Measurements from ENCODE around the gene TMEM129.

The TMEM129 gene

GRCh38 chr4:1743551-1743950 lies 22.4 kb upstream of the TMEM129 start:
- no peak overlapping the region for H3K4me3 Mint-ChIP-seq
- H3K4me1 Mint-ChIP-seq (ENCODE audit: low read depth): peaks cover 4% of the 10 kb centered on the region
- H3K27me3 Mint-ChIP-seq (ENCODE audit: low read depth): no peaks in the 10 kb centered on the region
- H3K9me3 Mint-ChIP-seq: peaks cover 4% of the 10 kb centered on the region
- H3K27ac Mint-ChIP-seq: no peak overlapping the region
- H3K36me3 Mint-ChIP-seq (ENCODE audit: low read depth): peaks cover 30% of the 10 kb centered on the region

- no peak overlapping the region for H3K27ac Mint-ChIP-seq
- no peak overlapping the region for H3K4me3 Mint-ChIP-seq
- peaks cover 5% of the 10 kb centered on the region for H3K4me1 Mint-ChIP-seq (ENCODE audit: low read depth)
- H3K9me3 Mint-ChIP-seq: peaks cover 7% of the 10 kb centered on the region
- no peaks in the 10 kb centered on the region for H3K27me3 Mint-ChIP-seq (ENCODE audit: low read depth)
- peaks cover 50% of the 10 kb centered on the region for H3K36me3 Mint-ChIP-seq (ENCODE audit: low read depth)
These were observed 20.1 kb upstream of the TMEM129 start for GRCh38 chr4:1741208-1741607.

GRCh38 chr4:1740021-1740545 lies 19.0 kb upstream of the TMEM129 start:
- H3K4me1 Mint-ChIP-seq (ENCODE audit: low read depth): peaks cover 5% of the 10 kb centered on the region
- H3K4me3 Mint-ChIP-seq: no peak overlapping the region
- no peaks in the 10 kb centered on the region for H3K27me3 Mint-ChIP-seq (ENCODE audit: low read depth)
- no peak overlapping the region for H3K27ac Mint-ChIP-seq
- H3K36me3 Mint-ChIP-seq (ENCODE audit: low read depth): peaks cover 57% of the 10 kb centered on the region
- peaks cover 7% of the 10 kb centered on the region for H3K9me3 Mint-ChIP-seq

GRCh38 chr4:1739358-1739757 lies 18.2 kb upstream of the TMEM129 start:
- H3K36me3 Mint-ChIP-seq (ENCODE audit: low read depth): peaks cover 56% of the 10 kb centered on the region
- peaks cover 5% of the 10 kb centered on the region for H3K4me1 Mint-ChIP-seq (ENCODE audit: low read depth)
- H3K27me3 Mint-ChIP-seq (ENCODE audit: low read depth): no peaks in the 10 kb centered on the region
- peaks cover 7% of the 10 kb centered on the region for H3K9me3 Mint-ChIP-seq
- no peak overlapping the region for H3K4me3 Mint-ChIP-seq
- no peak overlapping the region for H3K27ac Mint-ChIP-seq

GRCh38 chr4:1738410-1738809 lies 17.3 kb upstream of the TMEM129 start:
- peaks cover 5% of the 10 kb centered on the region for H3K4me1 Mint-ChIP-seq (ENCODE audit: low read depth)
- peaks cover 57% of the 10 kb centered on the region for H3K36me3 Mint-ChIP-seq (ENCODE audit: low read depth)
- H3K27ac Mint-ChIP-seq: no peak overlapping the region
- H3K4me3 Mint-ChIP-seq: no peak overlapping the region
- H3K27me3 Mint-ChIP-seq (ENCODE audit: low read depth): no peaks in the 10 kb centered on the region
- H3K9me3 Mint-ChIP-seq: peaks cover 7% of the 10 kb centered on the region

- Mint-ChIP-seq H3K27me3 (ENCODE audit: low read depth) (no peaks in the 10 kb centered on the region), H3K36me3 (ENCODE audit: low read depth) (peaks cover 64% of the 10 kb centered on the region), H3K9me3 (peaks cover 7% of the 10 kb centered on the region), H3K27ac (no peak overlapping the region), H3K4me1 (ENCODE audit: low read depth) (peaks cover 5% of the 10 kb centered on the region), H3K4me3 (no peak overlapping the region)
These were observed 16.5 kb upstream of the TMEM129 start for GRCh38 chr4:1737666-1738065.

GRCh38 chr4:1736812-1737211 lies 15.7 kb upstream of the TMEM129 start:
- no peak overlapping the region for H3K4me3 Mint-ChIP-seq

GRCh38 chr4:1735215-1735614 lies 14.1 kb upstream of the TMEM129 start:
- H3K36me3 Mint-ChIP-seq (ENCODE audit: low read depth): peaks cover 60% of the 10 kb centered on the region
- peaks cover 3% of the 10 kb centered on the region for H3K4me1 Mint-ChIP-seq (ENCODE audit: low read depth)
- H3K27ac Mint-ChIP-seq: no peak overlapping the region
- no peaks in the 10 kb centered on the region for H3K27me3 Mint-ChIP-seq (ENCODE audit: low read depth)
- no peak overlapping the region for H3K4me3 Mint-ChIP-seq
- peaks cover 7% of the 10 kb centered on the region for H3K9me3 Mint-ChIP-seq

More at GRCh38 chr4:1736812-1737211, 15.7 kb upstream of the TMEM129 start:
- Mint-ChIP-seq H3K4me1 (ENCODE audit: low read depth) (peaks cover 5% of the 10 kb centered on the region), H3K36me3 (ENCODE audit: low read depth) (peaks cover 64% of the 10 kb centered on the region), H3K27ac (no peak overlapping the region), H3K9me3 (peaks cover 7% of the 10 kb centered on the region), H3K27me3 (ENCODE audit: low read depth) (no peaks in the 10 kb centered on the region)

- peaks cover 59% of the 10 kb centered on the region for H3K36me3 Mint-ChIP-seq (ENCODE audit: low read depth)
- peaks cover 9% of the 10 kb centered on the region for H3K4me1 Mint-ChIP-seq (ENCODE audit: low read depth)
These were observed 11.8 kb upstream of the TMEM129 start for GRCh38 chr4:1732911-1733310.

GRCh38 chr4:1731180-1731579 lies 10.1 kb upstream of the TMEM129 start:
- Mint-ChIP-seq H3K36me3 (ENCODE audit: low read depth) (peaks cover 59% of the 10 kb centered on the region), H3K27ac (no peak overlapping the region), H3K4me1 (ENCODE audit: low read depth) (peaks cover 14% of the 10 kb centered on the region)

More at GRCh38 chr4:1732911-1733310, 11.8 kb upstream of the TMEM129 start:
- Mint-ChIP-seq H3K4me3 (no peak overlapping the region), H3K27me3 (ENCODE audit: low read depth) (no peaks in the 10 kb centered on the region), H3K27ac (no peak overlapping the region), H3K9me3 (no peaks in the 10 kb centered on the region)

GRCh38 chr4:1730532-1731135 lies 9.5 kb upstream of the TMEM129 start:
- H3K4me1 Mint-ChIP-seq (ENCODE audit: low read depth): peaks cover 15% of the 10 kb centered on the region
- peaks cover 60% of the 10 kb centered on the region for H3K36me3 Mint-ChIP-seq (ENCODE audit: low read depth)

More at GRCh38 chr4:1731180-1731579, 10.1 kb upstream of the TMEM129 start:
- H3K27me3 Mint-ChIP-seq (ENCODE audit: low read depth): no peaks in the 10 kb centered on the region
- no peak overlapping the region for H3K4me3 Mint-ChIP-seq
- no peaks in the 10 kb centered on the region for H3K9me3 Mint-ChIP-seq

GRCh38 chr4:1728061-1728980 lies 7.2 kb upstream of the TMEM129 start:
- peaks cover 27% of the 10 kb centered on the region for H3K4me1 Mint-ChIP-seq (ENCODE audit: low read depth)
- no peak overlapping the region for H3K4me3 Mint-ChIP-seq
- H3K9me3 Mint-ChIP-seq: no peaks in the 10 kb centered on the region
- H3K27me3 Mint-ChIP-seq (ENCODE audit: low read depth): no peaks in the 10 kb centered on the region
- peaks cover 63% of the 10 kb centered on the region for H3K36me3 Mint-ChIP-seq (ENCODE audit: low read depth)
- H3K27ac Mint-ChIP-seq: no peak overlapping the region

More at GRCh38 chr4:1730532-1731135, 9.5 kb upstream of the TMEM129 start:
- Mint-ChIP-seq H3K27ac (no peak overlapping the region), H3K27me3 (ENCODE audit: low read depth) (no peaks in the 10 kb centered on the region), H3K4me3 (no peak overlapping the region), H3K9me3 (no peaks in the 10 kb centered on the region)

GRCh38 chr4:1727117-1728031 lies 6.3 kb upstream of the TMEM129 start:
- Mint-ChIP-seq H3K4me3 (no peak overlapping the region), H3K27ac (no peak overlapping the region), H3K36me3 (ENCODE audit: low read depth) (peaks cover 60% of the 10 kb centered on the region), H3K4me1 (ENCODE audit: low read depth) (peaks cover 34% of the 10 kb centered on the region), H3K27me3 (ENCODE audit: low read depth) (no peaks in the 10 kb centered on the region), H3K9me3 (no peaks in the 10 kb centered on the region)
